Spinal cord (tissue), 10 donors: ENCODE measurements around the gene TSPAN13. TPM values are rescaled to one million over a fixed set of nuclear protein-coding genes. Genes with fewer than 3 reads are reported as not detected.
"Not testable (repeated sequence)": the region's sequence is repeated elsewhere in the genome, so short reads cannot be mapped to it uniquely, and the experiment has no call there.

Experiments
- DNase-seq, 6 donors: peaks; one replicate each; pipeline versions ENCODE4 v3.0.0 to v3.0.0-alpha.2; 2013 to 2015; ENCODE audit warnings: low spot score in 6 of 6, low read depth in 4 of 6
- H3K27ac ChIP-seq: one replicate; pipeline ENCODE4 v1.5.1; 2013; ENCODE audit warnings: low read depth, low read length, control low read depth
- H3K27me3 ChIP-seq: one replicate; pipeline ENCODE4 v1.6.1; 2013; ENCODE audit warnings: low read length; ENCODE audit not compliant: control insufficient read depth, insufficient read depth
- H3K36me3 ChIP-seq: one replicate; pipeline ENCODE4 v1.6.1; 2013; ENCODE audit warnings: low read length; ENCODE audit not compliant: control insufficient read depth, insufficient read depth
- H3K4me1 ChIP-seq: one replicate; pipeline ENCODE4 v1.6.1; 2013; ENCODE audit warnings: low read length; ENCODE audit not compliant: control insufficient read depth, insufficient read depth
- H3K4me3 ChIP-seq: one replicate; pipeline ENCODE4 v1.5.1; 2013; ENCODE audit warnings: low read depth, low read length, control low read depth
- H3K9me3 ChIP-seq: one replicate; pipeline ENCODE4 v1.6.1; 2013; ENCODE audit warnings: low read length; ENCODE audit not compliant: control insufficient read depth, insufficient read depth
- WGBS: methylation state at CpG from one replicate; pipeline ENCODE4 v1.1.5; 2013; ENCODE audit warnings: missing lambda C conversion rate; ENCODE audit not compliant: insufficient coverage; 5-methylcytosine and 5-hydroxymethylcytosine counted together
- polyA plus RNA-seq, 2 donors: library from polyadenylated mRNA; unstranded; fragments of 120-200 nt; gene quantifications; one replicate each; pipeline ENCODE4 v1.2.1, GENCODE V29; 2013; ENCODE audit not compliant: insufficient read length in 2 of 2
- total RNA-seq, 2 donors: library from RNA; depleted of rRNA in 1 of 2; stranded (reverse); fragments of 120-200 nt in 1 of 2; fragments of >200 nt in 1 of 2; gene quantifications; one replicate each; pipeline versions ENCODE4 v1.2.3 to v1.2.4, GENCODE V29; 2013 to 2014
- donor health status: healthy.

TSPAN13 gene
- total and polyA plus RNA-seq, 4 donors = 15.5 to 117 (median 72.6) TPM

DNA sequence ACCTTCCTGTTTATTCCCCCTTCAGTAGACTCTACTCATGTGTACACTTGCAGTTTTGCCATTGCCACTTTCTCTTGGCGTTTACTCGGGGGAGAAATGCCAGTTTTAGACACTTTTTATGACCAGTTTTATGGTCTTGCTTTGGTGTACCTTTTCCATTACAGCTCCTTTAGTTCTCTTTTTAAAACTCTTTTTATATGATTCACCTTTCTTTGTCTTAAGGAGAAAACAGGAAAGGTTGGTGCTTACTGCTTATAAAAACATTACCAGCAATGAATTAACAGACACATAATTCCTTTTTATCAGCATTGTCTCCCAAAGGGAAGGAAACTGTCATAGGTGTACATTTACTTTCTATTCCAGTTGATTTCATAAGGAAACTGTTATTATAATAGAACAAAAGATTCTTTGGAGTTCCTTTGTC is 11.9 kb downstream of the TSPAN13 start:
- H3K4me3 ChIP-seq = no peak overlapping the region
- peaks cover 4% of the 10 kb centered on the region for H3K4me1 ChIP-seq
- no peak overlapping the region for H3K27ac ChIP-seq
- WGBS = 94% methylated on average over 2 of the region's 2 CpGs
- DNase-seq = no peak
- no peaks in the 10 kb centered on the region for H3K9me3 ChIP-seq
- H3K27me3 ChIP-seq = no peaks in the 10 kb centered on the region
- H3K36me3 ChIP-seq = no peaks in the 10 kb centered on the region

DNA sequence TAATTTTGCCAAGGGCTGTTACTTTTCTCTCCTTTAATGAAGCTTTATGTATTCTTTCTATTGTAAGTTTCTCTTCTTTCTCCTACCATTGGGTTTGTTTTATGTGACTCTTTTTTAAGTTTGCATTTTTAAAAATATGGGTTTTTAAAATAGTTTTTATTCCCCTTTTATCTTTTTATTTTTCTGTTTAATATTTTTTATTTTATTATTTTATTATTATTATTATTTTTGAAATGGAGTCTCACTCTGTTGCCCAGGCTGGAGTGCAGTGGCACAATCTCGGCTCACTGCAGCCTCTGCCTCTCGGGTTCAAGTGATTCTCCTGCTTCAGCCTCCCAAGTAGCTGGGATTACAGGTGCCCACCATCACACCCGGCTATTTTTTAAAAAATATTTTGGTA is 16.4 kb downstream of the TSPAN13 start:
- 87% methylated on average over 2 of the region's 3 CpGs for WGBS
- not testable (repeated sequence) for H3K4me3 ChIP-seq, H3K27ac ChIP-seq, DNase-seq, H3K27me3 ChIP-seq, H3K4me1 ChIP-seq, H3K36me3 ChIP-seq, H3K9me3 ChIP-seq

DNA sequence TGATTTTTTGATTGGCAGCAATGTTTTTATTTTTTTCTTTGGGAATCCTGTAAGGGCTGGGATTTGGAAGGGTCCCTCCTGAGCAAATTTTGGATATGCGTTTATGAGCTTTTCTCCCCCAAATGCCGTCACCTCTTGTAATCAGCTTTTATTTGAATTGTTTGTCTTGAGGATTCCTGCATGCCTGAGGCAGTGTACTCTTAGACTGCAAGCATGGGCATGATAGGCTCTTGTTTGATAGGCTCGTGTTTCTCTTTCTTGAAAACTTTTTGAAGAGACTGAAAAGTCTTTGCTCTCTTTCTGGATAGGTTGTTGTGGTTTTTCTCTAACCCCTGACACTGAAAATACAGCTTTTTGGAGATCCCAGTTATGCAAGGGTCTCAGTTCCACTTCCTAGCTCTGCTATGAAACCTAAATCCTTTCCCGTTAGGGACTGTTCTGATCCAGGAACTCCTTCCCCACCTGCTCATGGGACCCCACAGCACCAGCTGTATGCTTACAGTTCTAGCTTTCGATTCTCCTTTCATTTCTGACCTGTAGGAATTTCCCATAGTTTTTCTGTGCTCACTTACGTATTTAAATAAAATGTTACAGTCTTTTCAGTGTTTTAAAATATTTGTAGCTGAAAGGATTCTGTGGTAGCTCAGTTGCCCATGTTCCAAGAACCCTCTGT is 17.2 kb downstream of the TSPAN13 start:
- WGBS = 89% methylated on average over 1 of the region's 6 CpGs
- H3K27ac ChIP-seq = no peak overlapping the region
- no peaks in the 10 kb centered on the region for H3K27me3 ChIP-seq

DNA sequence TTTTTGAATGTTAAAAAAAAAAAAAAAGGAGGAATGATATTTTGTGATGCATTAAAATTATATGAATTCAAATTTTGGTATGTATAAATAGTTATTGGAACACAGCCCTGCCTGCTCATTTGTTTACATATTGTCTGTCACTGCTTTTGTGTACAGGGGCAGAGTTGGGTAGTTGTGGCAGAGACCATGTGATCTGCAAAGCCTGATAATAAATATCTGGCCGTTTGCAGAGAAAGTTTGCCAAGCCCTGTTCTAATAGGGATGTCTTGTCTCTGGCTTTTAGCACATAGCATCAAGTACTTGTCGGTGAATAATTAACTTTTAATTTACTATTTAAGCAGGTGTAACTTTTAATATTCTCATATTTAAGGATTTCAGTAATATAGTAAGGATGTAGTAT is 19.8 kb downstream of the TSPAN13 start:
- Histone ChIP-seq H3K36me3 (no peaks in the 10 kb centered on the region), H3K4me1 (no peaks in the 10 kb centered on the region), H3K27me3 (no peaks in the 10 kb centered on the region), H3K27ac (no peak overlapping the region), H3K4me3 (no peak overlapping the region), H3K9me3 (no peaks in the 10 kb centered on the region)
- no peak for DNase-seq
- whole genome bisulfite sequencing = no CpG with 5 or more reads among the region's 2 CpGs

More for the DNA sequence above, 17.2 kb downstream of the TSPAN13 start:
- H3K36me3 ChIP-seq = no peaks in the 10 kb centered on the region
- no peak overlapping the region for H3K4me3 ChIP-seq
- H3K4me1 ChIP-seq = no peaks in the 10 kb centered on the region
- no peak for DNase-seq
- no peaks in the 10 kb centered on the region for H3K9me3 ChIP-seq

DNA sequence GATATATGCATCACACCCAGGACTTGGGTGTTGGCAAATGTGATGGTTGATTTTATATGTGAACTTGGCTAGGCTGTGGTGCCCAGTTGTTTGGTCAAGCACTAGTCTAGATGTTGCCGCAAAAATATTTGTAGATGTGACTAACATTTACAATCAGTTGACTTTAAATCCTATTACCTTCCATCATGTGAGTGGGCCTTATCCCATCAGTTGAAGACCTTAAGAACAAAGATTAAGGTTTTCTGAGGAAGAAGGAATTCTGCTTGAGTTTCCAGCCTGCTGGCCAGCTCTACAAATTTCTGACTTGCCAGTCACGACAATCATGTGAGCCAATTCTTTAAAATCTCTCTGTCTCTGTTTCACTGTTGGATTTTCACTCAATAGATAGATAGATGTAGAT is 20.3 kb downstream of the TSPAN13 start:
- no CpG with 5 or more reads among the region's 2 CpGs for WGBS
- Histone ChIP-seq H3K27ac (no peak overlapping the region), H3K9me3 (no peaks in the 10 kb centered on the region), H3K27me3 (no peaks in the 10 kb centered on the region), H3K36me3 (no peaks in the 10 kb centered on the region), H3K4me3 (no peak overlapping the region), H3K4me1 (no peaks in the 10 kb centered on the region)
- no peak for DNase-seq

DNA sequence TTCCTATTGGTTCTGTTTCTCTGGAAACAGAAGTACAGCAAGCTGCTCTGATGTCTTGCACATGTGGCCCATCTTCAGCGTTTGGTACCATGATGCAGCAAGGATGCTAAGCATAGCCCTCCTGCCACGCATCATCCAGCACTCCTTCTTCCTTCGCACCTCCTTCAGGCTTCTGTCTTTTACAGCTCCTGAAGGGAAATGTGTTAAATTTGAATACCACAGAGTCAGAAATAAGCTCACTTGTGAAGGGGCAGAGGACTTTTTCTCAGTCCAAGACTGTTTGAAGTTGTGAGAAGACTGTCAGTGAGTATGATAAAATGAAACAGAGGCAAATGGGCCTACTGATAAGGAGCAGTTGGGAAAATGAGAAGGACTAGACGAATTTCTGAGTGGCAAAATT is 20.7 kb downstream of the TSPAN13 start:
- no peak overlapping the region for H3K27ac ChIP-seq
- no peaks in the 10 kb centered on the region for H3K4me1 ChIP-seq
- no peak overlapping the region for H3K4me3 ChIP-seq
- no peaks in the 10 kb centered on the region for H3K9me3 ChIP-seq
- DNase-seq = no peak
- H3K27me3 ChIP-seq = no peaks in the 10 kb centered on the region
- H3K36me3 ChIP-seq = no peaks in the 10 kb centered on the region
- WGBS = 100% methylated on average over 1 of the region's 4 CpGs

DNA sequence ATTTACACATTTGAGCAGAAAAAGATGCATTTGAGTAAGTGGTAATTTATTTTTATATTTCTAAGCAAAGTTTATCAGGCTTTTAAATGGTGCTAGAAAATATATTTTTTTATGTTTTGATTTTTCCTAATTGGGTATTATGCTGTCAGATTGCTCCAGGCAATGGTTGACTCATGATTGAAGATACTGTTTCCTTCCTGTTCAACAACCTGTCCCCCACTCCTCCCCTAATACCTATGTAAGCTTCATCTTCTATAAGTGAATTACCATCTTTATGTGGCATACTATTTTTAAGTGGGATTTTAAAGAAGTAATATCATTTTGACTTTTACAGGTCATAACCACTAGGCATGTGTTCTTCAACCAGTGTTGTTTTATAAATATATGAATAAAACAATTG is 21.4 kb downstream of the TSPAN13 start:
- Histone ChIP-seq H3K9me3 (no peaks in the 10 kb centered on the region), H3K4me3 (no peak overlapping the region), H3K27ac (no peak overlapping the region), H3K27me3 (no peaks in the 10 kb centered on the region), H3K4me1 (no peaks in the 10 kb centered on the region), H3K36me3 (no peaks in the 10 kb centered on the region)
- DNase-seq = no peak

DNA sequence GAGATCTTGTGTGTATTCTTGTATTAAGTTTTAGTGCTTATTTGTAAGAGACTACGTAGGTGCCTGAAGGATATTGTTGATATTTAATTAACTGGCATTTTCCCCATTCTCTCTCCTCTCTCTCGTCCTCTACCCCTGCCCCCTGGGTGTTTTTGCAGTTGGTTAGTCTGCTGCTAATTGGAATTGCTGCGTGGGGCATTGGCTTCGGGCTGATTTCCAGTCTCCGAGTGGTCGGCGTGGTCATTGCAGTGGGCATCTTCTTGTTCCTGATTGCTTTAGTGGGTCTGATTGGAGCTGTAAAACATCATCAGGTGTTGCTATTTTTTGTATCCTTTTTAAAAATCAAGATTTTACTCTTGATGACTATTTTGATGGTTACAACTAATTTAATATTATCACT is 22.5 kb downstream of the TSPAN13 start:
- DNase-seq = peak in 1 of 6 donors; percentile 32
- H3K9me3 ChIP-seq = no peaks in the 10 kb centered on the region
- WGBS = 40% methylated on average over 1 of the region's 7 CpGs
- H3K4me3 ChIP-seq = no peak overlapping the region
- H3K4me1 ChIP-seq = no peaks in the 10 kb centered on the region
- H3K27ac ChIP-seq = no peak overlapping the region
- no peaks in the 10 kb centered on the region for H3K27me3 ChIP-seq
- no peaks in the 10 kb centered on the region for H3K36me3 ChIP-seq

DNA sequence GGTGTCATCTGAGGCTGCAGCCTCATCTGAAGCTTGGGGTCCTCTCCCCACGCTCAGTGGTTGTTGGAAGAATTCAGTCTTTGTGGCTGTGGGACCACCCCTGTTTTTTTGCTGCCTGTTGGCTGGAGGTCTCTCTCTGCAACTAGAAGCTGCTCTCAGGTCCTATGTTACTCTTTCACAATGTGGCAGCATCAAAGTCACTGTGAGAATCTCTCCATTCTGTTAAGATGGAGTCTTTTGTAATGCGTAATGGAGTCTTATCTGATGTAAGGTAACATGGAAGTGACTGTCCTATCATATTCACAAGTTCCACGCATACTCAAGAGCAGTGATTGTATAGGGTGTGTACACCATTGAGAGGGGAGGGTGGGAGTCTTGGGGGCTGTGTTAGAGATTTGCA is 24.9 kb downstream of the TSPAN13 start:
- Histone ChIP-seq H3K27me3 (no peaks in the 10 kb centered on the region), H3K4me3 (no peak overlapping the region), H3K36me3 (no peaks in the 10 kb centered on the region), H3K27ac (no peak overlapping the region), H3K4me1 (no peaks in the 10 kb centered on the region), H3K9me3 (no peaks in the 10 kb centered on the region)
- WGBS = 78% methylated on average over 1 of the region's 3 CpGs
- no peak for DNase-seq

DNA sequence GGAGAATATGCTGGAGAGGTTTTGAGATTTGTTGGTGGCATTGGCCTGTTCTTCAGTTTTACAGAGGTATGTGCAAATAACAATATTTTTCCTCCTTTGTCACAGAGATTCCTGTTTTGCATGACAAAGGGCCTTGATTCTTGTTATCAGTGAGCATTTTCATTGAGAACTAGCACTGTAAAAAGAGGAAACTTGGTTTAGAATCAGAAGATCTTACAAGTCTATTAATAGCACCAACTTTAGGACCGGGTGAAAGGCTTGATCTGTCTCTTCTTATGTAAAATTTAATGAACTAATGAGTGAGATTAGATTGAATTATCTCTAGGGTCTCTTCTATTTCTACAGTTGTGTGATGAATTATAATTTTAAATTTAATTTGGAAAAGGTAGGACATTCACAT is 25.5 kb downstream of the TSPAN13 start:
- H3K27ac ChIP-seq = no peak overlapping the region
- no peaks in the 10 kb centered on the region for H3K36me3 ChIP-seq
- DNase-seq = no peak
- H3K4me3 ChIP-seq = no peak overlapping the region
- H3K4me1 ChIP-seq = no peaks in the 10 kb centered on the region
- H3K27me3 ChIP-seq = no peaks in the 10 kb centered on the region
- H3K9me3 ChIP-seq = no peaks in the 10 kb centered on the region
- WGBS = no CpG with 5 or more reads among the region's 1 CpG
